GM12872 (cell line): Measurements from ENCODE around the gene WDR47.

Source experiments
- TF ChIP-seq, protein P1 (sequence below): IDR thresholded peaks from 3 replicates; pipeline ENCODE4 v1.5.1; 2011; ENCODE audit warnings: low read depth, mild to moderate bottlenecking, low read length, moderate library complexity; ENCODE audit not compliant: insufficient read depth

The WDR47 gene

DNA sequence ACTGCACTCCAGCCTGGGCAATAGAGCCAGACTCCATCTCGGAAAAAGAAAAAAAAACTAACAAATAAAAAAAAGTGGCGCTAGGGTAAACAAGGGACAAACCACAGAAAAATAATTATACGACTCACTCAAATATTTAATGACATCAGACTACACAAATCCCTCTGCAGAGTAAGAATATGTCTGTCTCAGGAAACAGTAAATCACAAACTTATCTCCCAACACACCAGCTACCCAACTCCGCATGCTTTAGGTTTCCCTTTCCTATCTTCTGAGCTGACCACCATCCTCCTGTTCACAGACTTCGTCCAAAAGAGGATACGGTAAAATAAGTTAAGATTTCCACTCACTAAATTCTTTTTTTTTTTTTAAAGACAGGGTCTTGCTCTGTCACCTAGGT, 16.2 kb downstream of the WDR47 start:
- TF ChIP-seq, protein P1, sequence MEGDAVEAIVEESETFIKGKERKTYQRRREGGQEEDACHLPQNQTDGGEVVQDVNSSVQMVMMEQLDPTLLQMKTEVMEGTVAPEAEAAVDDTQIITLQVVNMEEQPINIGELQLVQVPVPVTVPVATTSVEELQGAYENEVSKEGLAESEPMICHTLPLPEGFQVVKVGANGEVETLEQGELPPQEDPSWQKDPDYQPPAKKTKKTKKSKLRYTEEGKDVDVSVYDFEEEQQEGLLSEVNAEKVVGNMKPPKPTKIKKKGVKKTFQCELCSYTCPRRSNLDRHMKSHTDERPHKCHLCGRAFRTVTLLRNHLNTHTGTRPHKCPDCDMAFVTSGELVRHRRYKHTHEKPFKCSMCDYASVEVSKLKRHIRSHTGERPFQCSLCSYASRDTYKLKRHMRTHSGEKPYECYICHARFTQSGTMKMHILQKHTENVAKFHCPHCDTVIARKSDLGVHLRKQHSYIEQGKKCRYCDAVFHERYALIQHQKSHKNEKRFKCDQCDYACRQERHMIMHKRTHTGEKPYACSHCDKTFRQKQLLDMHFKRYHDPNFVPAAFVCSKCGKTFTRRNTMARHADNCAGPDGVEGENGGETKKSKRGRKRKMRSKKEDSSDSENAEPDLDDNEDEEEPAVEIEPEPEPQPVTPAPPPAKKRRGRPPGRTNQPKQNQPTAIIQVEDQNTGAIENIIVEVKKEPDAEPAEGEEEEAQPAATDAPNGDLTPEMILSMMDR = no peak

DNA sequence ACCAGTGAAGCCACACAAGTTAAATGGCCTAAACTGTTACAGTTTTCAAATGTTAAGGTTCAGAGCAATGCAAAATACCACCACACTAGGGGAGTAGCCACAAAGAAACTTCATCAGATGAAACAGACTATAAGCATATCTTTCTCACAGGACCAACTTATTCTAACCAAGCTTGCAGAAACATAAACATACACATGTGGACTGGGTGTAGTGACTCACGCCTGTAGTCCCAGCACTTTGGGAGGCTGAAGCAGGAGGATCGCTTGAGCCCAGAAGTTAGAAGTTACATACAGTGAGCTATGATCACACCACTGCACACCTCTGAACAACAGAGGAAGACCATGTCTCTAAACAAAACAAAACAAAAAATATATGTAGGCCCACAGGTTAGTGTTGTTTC, 17.3 kb downstream of the WDR47 start:
- TF ChIP-seq, protein P1 = no peak

DNA sequence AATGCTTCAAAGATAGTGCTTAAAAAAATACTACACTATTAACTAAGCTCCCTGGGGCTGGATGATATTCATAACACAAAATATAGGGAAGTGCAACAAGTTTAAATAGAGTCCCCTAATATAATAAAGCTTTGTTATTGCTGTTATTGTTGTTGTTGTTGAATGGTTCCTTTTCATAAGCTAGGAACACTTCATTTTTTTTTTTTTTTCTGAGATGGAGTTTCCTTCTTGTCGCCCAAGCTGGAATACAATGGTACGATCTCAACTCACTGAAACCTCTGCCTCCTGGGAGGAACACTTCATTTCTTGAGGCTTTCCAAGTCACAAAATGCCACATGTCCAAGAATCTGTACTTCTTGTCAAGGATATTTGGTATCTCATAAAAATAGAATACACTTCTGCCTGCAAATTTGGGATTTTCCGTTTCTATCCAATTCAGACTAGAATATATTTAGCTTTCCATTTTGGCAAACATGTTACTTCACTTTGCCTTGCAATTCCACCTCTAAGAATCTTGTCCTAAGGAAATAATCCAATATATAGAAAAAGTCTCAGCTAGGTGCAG, 21.1 kb downstream of the WDR47 start:
- TF ChIP-seq, protein P1 = no peak

DNA sequence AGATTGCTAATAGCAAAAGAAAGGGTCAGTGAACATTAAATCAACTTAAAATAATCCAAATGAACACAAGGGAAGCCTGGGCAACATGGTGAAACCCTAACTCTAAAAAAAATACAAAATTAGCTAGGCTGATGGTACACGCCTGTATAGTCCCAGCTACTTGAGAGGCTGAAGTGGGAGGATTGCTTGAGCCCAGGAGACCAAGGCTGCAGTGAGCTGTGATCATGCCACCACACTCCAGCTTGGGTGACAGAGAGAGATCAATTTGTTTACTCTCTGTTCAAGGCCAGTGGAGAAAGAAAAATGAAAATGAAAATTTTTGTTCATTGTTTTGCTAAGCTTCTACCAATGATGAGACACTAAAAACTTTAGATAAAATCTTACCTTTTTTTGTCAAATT, 24.8 kb downstream of the WDR47 start:
- TF ChIP-seq, protein P1 = no peak

DNA sequence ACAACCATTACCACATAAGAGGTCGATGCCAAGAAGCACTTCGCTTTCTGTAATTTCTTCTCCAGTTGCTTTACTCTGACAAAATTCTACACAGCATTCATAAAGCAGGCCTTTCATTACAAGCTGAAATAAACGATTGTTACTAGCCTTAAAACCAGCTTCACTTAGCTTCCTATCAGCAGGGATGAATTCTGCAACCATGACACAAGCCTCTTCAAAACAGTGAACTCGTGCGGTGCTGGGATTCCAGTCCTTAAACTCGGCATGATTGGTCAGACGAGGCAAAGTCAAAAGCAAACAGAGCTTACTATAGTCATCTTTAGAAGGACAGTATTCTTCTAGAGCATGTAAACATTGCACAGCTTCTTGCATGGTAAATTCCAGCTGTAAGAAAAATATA, 30.6 kb downstream of the WDR47 start:
- TF ChIP-seq, protein P1 = no peak

DNA sequence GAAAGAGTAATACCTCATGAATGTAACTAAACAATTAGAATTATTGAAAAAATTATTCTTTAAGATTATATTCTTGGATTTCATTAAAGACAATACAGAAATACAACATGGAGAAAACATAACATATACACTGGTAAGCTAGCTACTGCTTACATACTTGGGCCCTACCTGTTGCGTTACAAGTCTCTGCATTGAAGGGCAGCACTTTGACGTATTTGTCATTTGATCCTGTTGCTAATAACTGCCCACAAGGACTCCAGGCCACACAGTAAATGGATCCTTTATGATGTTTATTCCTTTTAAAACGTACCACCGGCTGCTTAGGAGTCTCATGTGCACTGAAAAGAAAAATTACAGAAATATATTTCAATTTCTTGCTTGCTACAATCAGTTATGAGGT, 58.8 kb downstream of the WDR47 start:
- TF ChIP-seq, protein P1 = no peak

DNA sequence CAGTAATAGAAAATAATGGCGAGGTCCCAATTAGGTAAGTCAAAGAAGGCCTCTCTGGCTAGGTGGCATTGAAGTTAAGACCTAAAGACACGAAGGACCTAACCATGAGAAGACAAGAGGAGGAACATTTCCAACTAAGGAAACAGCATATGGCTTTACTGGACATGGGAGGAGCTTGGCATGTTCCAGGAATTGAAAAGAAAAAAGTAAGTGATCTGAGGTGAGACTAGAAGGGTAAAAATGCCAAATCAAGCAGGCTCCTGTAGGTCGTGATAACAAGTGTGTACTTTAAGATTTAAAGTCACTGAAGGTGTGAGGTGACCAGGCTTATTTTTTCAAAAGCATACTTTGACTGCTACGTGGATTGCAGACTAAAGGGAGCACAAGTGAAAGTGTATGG, 65.2 kb downstream of the WDR47 start:
- TF ChIP-seq, protein P1 = no peak
